GM12891 (cell line): Measurements from ENCODE around the gene PCNX1. TPM values are rescaled to one million over a fixed set of nuclear protein-coding genes. Genes with fewer than 3 reads are reported as not detected.
"Not testable (repeated sequence)": the region's sequence is repeated elsewhere in the genome, so short reads cannot be mapped to it uniquely, and the experiment has no call there.

Experiments used
- DNase-seq: peaks from one replicate; pipeline ENCODE4 v3.0.0; 2011; ENCODE audit warnings: low spot score; ENCODE audit not compliant: insufficient read length
- FAIRE-seq: peaks from 2 replicates; lab custom pipeline; 2011; peaks lifted over from hg19 to GRCh38; lab: Jason Lieb, UNC
- PAX5 ChIP-seq: IDR thresholded peaks from 2 replicates; pipeline ENCODE4 v1.6.1; 2011; ENCODE audit warnings: low read length, moderate library complexity, mild to moderate bottlenecking; ENCODE audit not compliant: insufficient read depth, severe bottlenecking
- POLR2A ChIP-seq: IDR thresholded peaks from 2 replicates; pipeline ENCODE4 v1.6.1; 2011; ENCODE audit warnings: low read depth, low read length, control low read depth
- POLR2AphosphoS5 ChIP-seq: IDR thresholded peaks from 2 replicates; pipeline ENCODE4 v1.6.1; 2011; ENCODE audit warnings: low read depth, low read length, control low read depth
- POU2F2 ChIP-seq: IDR thresholded peaks from 2 replicates; pipeline ENCODE4 v1.6.1; 2011; ENCODE audit warnings: low read depth, mild to moderate bottlenecking, control low read depth, low read length, moderate library complexity
- SPI1 ChIP-seq: IDR thresholded peaks from 2 replicates; pipeline ENCODE4 v1.6.1; 2011; ENCODE audit warnings: low read depth, low read length, control low read depth
- TAF1 ChIP-seq: IDR thresholded peaks from 2 replicates; pipeline ENCODE4 v1.6.1; 2011; ENCODE audit warnings: low read depth, low read length, control low read depth
- polyA plus RNA-seq: library from polyadenylated mRNA; unstranded; fragments of >200 nt; gene quantifications from one replicate; pipeline ENCODE4 v1.2.1, GENCODE V29; 2012; ENCODE audit warnings: low read depth, missing spikeins, inconsistent platforms; ENCODE audit not compliant: missing spikeins

Gene PCNX1
- 7.6 TPM for polyA plus RNA-seq

- DNase-seq (peak; percentile 88), FAIRE-seq (peak; percentile 97)
- TF ChIP-seq POU2F2 (no peak), TAF1 (peak; percentile 50), PAX5 (peak; percentile 35), POLR2AphosphoS5 (peak; percentile 47; the same call in 1 of the 2 replicates)
Observed at GRCh38 chr14:70907176-70907995, at the start of gene PCNX1. Gene PCNX1, plus strand, starts transcription at chr14:70907459. Its CDS starts 392 bp downstream, at chr14:70907851.

GRCh38 chr14:70857496-70857890 is 49.8 kb upstream of the PCNX1 start:
- DNase-seq (no peak), FAIRE-seq (no peak)
- TF ChIP-seq PAX5: no peak
- no peak for TF ChIP-seq TAF1
- TF ChIP-seq POLR2A: no peak
- TF ChIP-seq POLR2AphosphoS5: no peak
- no peak for TF ChIP-seq POU2F2
- no peak for TF ChIP-seq SPI1

- DNase-seq (no peak), FAIRE-seq (no peak)
- TF ChIP-seq POLR2A (no peak), POLR2AphosphoS5 (no peak), PAX5 (no peak), POU2F2 (no peak), SPI1 (no peak), TAF1 (no peak)
Observed at GRCh38 chr14:70858641-70859040, 48.6 kb upstream of the PCNX1 start.

GRCh38 chr14:70866992-70867391 is 40.3 kb upstream of the PCNX1 start:
- FAIRE-seq, DNase-seq: not testable (repeated sequence)

GRCh38 chr14:70871001-70871400 is 36.3 kb upstream of the PCNX1 start:
- DNase-seq (no peak), FAIRE-seq (peak; percentile 81)
- no peak for TF ChIP-seq POLR2AphosphoS5
- TF ChIP-seq PAX5: no peak
- no peak for TF ChIP-seq SPI1
- no peak for TF ChIP-seq POU2F2

GRCh38 chr14:70871863-70872677 is 35.2 kb upstream of the PCNX1 start:
- DNase-seq: no peak
- peak; percentile 78 for FAIRE-seq
- TF ChIP-seq TAF1 (0 out of 2 replicates have a peak, but pooled peaks have one; percentile 7), SPI1 (no peak), POU2F2 (no peak), PAX5 (no peak), POLR2A (no peak), POLR2AphosphoS5 (no peak)

GRCh38 chr14:70872678-70873020 is 34.6 kb upstream of the PCNX1 start:
- TF ChIP-seq POLR2A (no peak), POLR2AphosphoS5 (no peak), POU2F2 (no peak), TAF1 (no peak), PAX5 (no peak), SPI1 (no peak)
- DNase-seq (no peak), FAIRE-seq (no peak)

- FAIRE-seq (peak; percentile 35), DNase-seq (no peak)
- no peak for TF ChIP-seq TAF1
- TF ChIP-seq PAX5: no peak
- TF ChIP-seq POLR2AphosphoS5: no peak
- TF ChIP-seq SPI1: no peak
- no peak for TF ChIP-seq POLR2A
- no peak for TF ChIP-seq POU2F2
Observed at GRCh38 chr14:70873627-70874026, 33.6 kb upstream of the PCNX1 start.

- not testable (repeated sequence) for FAIRE-seq, DNase-seq
Observed at GRCh38 chr14:70875811-70876460, 31.3 kb upstream of the PCNX1 start.
